GM23338 (cell line): Measurements from ENCODE around the gene ITPR2. TPM values are rescaled to one million over a fixed set of nuclear protein-coding genes. Genes with fewer than 3 reads are reported as not detected.

Experiments
- ATAC-seq: fragments of 200-7000 bp; cut with Tn5 transposase; 3 replicates; pipeline ENCODE4 v1.9.1; 2020
- DNase-seq: peaks from one replicate; pipeline ENCODE4 v3.0.0-alpha.2; 2015; ENCODE audit warnings: low spot score
- H2AFZ ChIP-seq: fragments of 200-600 bp; sonication (generic); 2 replicates; pipeline ENCODE4 v1.8.0; 2016; ENCODE audit warnings: antibody characterized with exemption, mild to moderate bottlenecking, moderate library complexity
- H3F3A ChIP-seq: fragments of 200-600 bp; sonication (generic); replicated peaks from 2 replicates; pipeline ENCODE4 v1.8.0; 2017; ENCODE audit warnings: antibody characterized with exemption, mixed run types, low read depth
- H3K27ac ChIP-seq: fragments of 200-600 bp; sonication (generic); 2 replicates; pipeline ENCODE4 v1.6.1; 2016; ENCODE audit warnings: low read depth
- H3K27me3 ChIP-seq: fragments of 200-600 bp; sonication (generic); 2 replicates; pipeline ENCODE4 v1.8.0; 2016; ENCODE audit warnings: mild to moderate bottlenecking, mixed run types, moderate library complexity; ENCODE audit not compliant: insufficient read depth
- H3K36me3 ChIP-seq: fragments of 200-600 bp; sonication (generic); 2 replicates; pipeline ENCODE4 v1.8.0; 2016; ENCODE audit warnings: mild to moderate bottlenecking; ENCODE audit not compliant: insufficient read depth
- H3K4me1 ChIP-seq: fragments of 200-600 bp; sonication (generic); 2 replicates; pipeline ENCODE4 v1.8.0; 2016; ENCODE audit warnings: mild to moderate bottlenecking, moderate library complexity; ENCODE audit not compliant: insufficient read depth
- H3K4me2 ChIP-seq: fragments of 200-600 bp; sonication (generic); 2 replicates; pipeline ENCODE4 v1.7.1; 2017; ENCODE audit warnings: mixed run types
- H3K4me3 ChIP-seq: fragments of 200-600 bp; sonication (generic); 2 replicates; pipeline ENCODE4 v1.6.1; 2016; ENCODE audit warnings: mixed run types
- H3K79me2 ChIP-seq: fragments of 200-600 bp; sonication (generic); replicated peaks from 2 replicates; pipeline ENCODE4 v1.8.0; 2017; ENCODE audit warnings: mild to moderate bottlenecking; ENCODE audit not compliant: insufficient read depth
- H3K9me2 ChIP-seq: fragments of 200-600 bp; sonication (generic); 2 replicates; pipeline ENCODE4 v1.8.0; 2017; ENCODE audit not compliant: insufficient read depth
- H4K20me1 ChIP-seq: fragments of 200-600 bp; sonication (generic); replicated peaks from 2 replicates; pipeline ENCODE4 v1.8.0; 2017; ENCODE audit warnings: mild to moderate bottlenecking; ENCODE audit not compliant: insufficient read depth
- H3K27ac Mint-ChIP-seq: 2 replicates; pipeline ENCODE4 v1.8.0; 2020; ENCODE audit warnings: inconsistent platforms, mild to moderate bottlenecking, moderate library complexity, mixed read lengths
- H3K27me3 Mint-ChIP-seq: 3 replicates; pipeline ENCODE4 v1.8.0; 2022; ENCODE audit warnings: low read depth, mild to moderate bottlenecking, moderate library complexity, mixed read lengths, inconsistent platforms; ENCODE audit not compliant: insufficient read depth, poor library complexity
- H3K36me3 Mint-ChIP-seq: 3 replicates; pipeline ENCODE4 v1.8.0; 2021; ENCODE audit warnings: low read depth, mild to moderate bottlenecking, inconsistent platforms, moderate library complexity, mixed read lengths
- H3K4me1 Mint-ChIP-seq: 3 replicates; pipeline ENCODE4 v1.8.0; 2020; ENCODE audit warnings: mild to moderate bottlenecking, inconsistent platforms, mixed read lengths
- H3K4me3 Mint-ChIP-seq: 3 replicates; pipeline ENCODE4 v1.8.0; 2021; ENCODE audit warnings: moderate library complexity, mild to moderate bottlenecking, inconsistent platforms, mixed read lengths
- H3K9me3 Mint-ChIP-seq: 3 replicates; pipeline ENCODE4 v1.8.0; 2020; ENCODE audit warnings: moderate library complexity, mild to moderate bottlenecking, inconsistent platforms, mixed read lengths
- CREB1 ChIP-seq: fragments of 250-450 bp; sonication (Bioruptor Pico); IDR thresholded peaks from 2 replicates; pipeline ENCODE4 v1.5.0; 2020; ENCODE audit warnings: low read depth, mild to moderate bottlenecking, moderate library complexity
- EZH2 ChIP-seq: fragments of 200-600 bp; sonication (generic); IDR thresholded peaks from one replicate; pipeline ENCODE4 v1.8.0; 2017; ENCODE audit warnings: antibody characterized with exemption, mild to moderate bottlenecking, low read depth; ENCODE audit not compliant: unreplicated experiment
- EZH2phosphoT487 ChIP-seq: fragments of 200-600 bp; sonication (generic); IDR thresholded peaks from one replicate; pipeline ENCODE4 v1.8.1; 2018; ENCODE audit warnings: antibody characterized with exemption; ENCODE audit not compliant: unreplicated experiment
- JUNB ChIP-seq: IDR thresholded peaks from one replicate; pipeline ENCODE4 v1.6.1; 2016; ENCODE audit warnings: antibody characterized with exemption; ENCODE audit not compliant: unreplicated experiment
- NANOG ChIP-seq: IDR thresholded peaks from 2 replicates; pipeline ENCODE4 v1.6.1; 2016; ENCODE audit warnings: antibody characterized with exemption, borderline replicate concordance
- POLR2AphosphoS5 ChIP-seq: IDR thresholded peaks from 2 replicates; pipeline ENCODE4 v1.6.1; 2016; ENCODE audit warnings: antibody characterized with exemption, low read depth
- REST ChIP-seq: IDR thresholded peaks from one replicate; pipeline ENCODE4 v1.6.1; 2018; ENCODE audit warnings: antibody characterized with exemption; ENCODE audit not compliant: unreplicated experiment
- STAT1 ChIP-seq: IDR thresholded peaks from one replicate; pipeline ENCODE4 v1.6.1; 2016; ENCODE audit warnings: antibody characterized with exemption; ENCODE audit not compliant: unreplicated experiment
- ZNF114 ChIP-seq: fragments of 250-450 bp; sonication (Bioruptor Pico); IDR thresholded peaks from 2 replicates; pipeline ENCODE4 v1.5.0; 2020; ENCODE audit warnings: mild to moderate bottlenecking, moderate library complexity
- ZNF331 ChIP-seq: fragments of 250-450 bp; sonication (Bioruptor Pico); IDR thresholded peaks from 2 replicates; pipeline ENCODE4 v1.5.0; 2020; ENCODE audit warnings: low read depth, mild to moderate bottlenecking, moderate library complexity
- ZNF462 ChIP-seq: fragments of 250-450 bp; sonication (Bioruptor Pico); IDR thresholded peaks from 2 replicates; pipeline ENCODE4 v1.5.0; 2020; ENCODE audit warnings: mild to moderate bottlenecking, moderate library complexity
- polyA plus RNA-seq: library from polyadenylated mRNA; unstranded; fragments of >200 nt; fragmentation: Nextera tagmentation; extraction: Ambion mirVana; gene quantifications from 2 replicates; pipeline ENCODE4 v1.2.1, GENCODE V29; 2016
- total RNA-seq: library from RNA; depleted of rRNA; stranded (reverse); fragments of >200 nt; shearing (Covaris generic); gene quantifications from 2 replicates; pipeline ENCODE4 v1.2.3, GENCODE V29; 2014
- TF ChIP-seq, protein P1 (sequence below): IDR thresholded peaks from 2 replicates; pipeline ENCODE4 v1.6.1; 2016; ENCODE audit warnings: antibody characterized with exemption
- TF ChIP-seq, protein P2 (sequence below), 2 experiments: fragments of 200-600 bp in 1 of 2; sonication (generic) in 1 of 2; conservative IDR thresholded peaks; 2 replicates each; pipeline versions ENCODE4 v1.5.1 to v1.6.1; 2016 to 2017; ENCODE audit warnings: antibody characterized with exemption in 2 of 2, low read depth in 2 of 2, mild to moderate bottlenecking in 2 of 2, moderate library complexity in 1 of 2

Gene ITPR2
- total and polyA plus RNA-seq, 2 experiments from 2014 or later: 44.5 to 65.2 TPM

GRCh38 chr12:26335651-26336050 lies 497.3 kb downstream of the ITPR2 start:
- Histone ChIP-seq H3K36me3 (no peaks in the 10 kb centered on the region), H3F3A (no peaks in the 10 kb centered on the region), H3K4me2 (no peak overlapping the region), H3K4me1 (no peaks in the 10 kb centered on the region), H3K27ac (no peak overlapping the region), H3K9me2 (no peaks in the 10 kb centered on the region), H4K20me1 (no peaks in the 10 kb centered on the region), H3K79me2 (no peaks in the 10 kb centered on the region), H3K27me3 (no peaks in the 10 kb centered on the region), H3K4me3 (no peak overlapping the region), H2AFZ (no peak overlapping the region)
- Mint-ChIP-seq H3K27me3 (peaks cover 1% of the 10 kb centered on the region), H3K27ac (no peak overlapping the region), H3K9me3 (peaks cover 12% of the 10 kb centered on the region), H3K4me3 (no peak overlapping the region), H3K36me3 (peaks cover 18% of the 10 kb centered on the region), H3K4me1 (no peaks in the 10 kb centered on the region; the same call in 2 of the 3 replicates)
- no peak for TF ChIP-seq REST
- no peak for TF ChIP-seq ZNF462 (CRISPR knock-in tag)
- TF ChIP-seq EZH2: no peak
- TF ChIP-seq, protein P1, sequence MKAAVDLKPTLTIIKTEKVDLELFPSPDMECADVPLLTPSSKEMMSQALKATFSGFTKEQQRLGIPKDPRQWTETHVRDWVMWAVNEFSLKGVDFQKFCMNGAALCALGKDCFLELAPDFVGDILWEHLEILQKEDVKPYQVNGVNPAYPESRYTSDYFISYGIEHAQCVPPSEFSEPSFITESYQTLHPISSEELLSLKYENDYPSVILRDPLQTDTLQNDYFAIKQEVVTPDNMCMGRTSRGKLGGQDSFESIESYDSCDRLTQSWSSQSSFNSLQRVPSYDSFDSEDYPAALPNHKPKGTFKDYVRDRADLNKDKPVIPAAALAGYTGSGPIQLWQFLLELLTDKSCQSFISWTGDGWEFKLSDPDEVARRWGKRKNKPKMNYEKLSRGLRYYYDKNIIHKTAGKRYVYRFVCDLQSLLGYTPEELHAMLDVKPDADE: no peak
- no peak for TF ChIP-seq ZNF114 (CRISPR knock-in tag)
- TF ChIP-seq CREB1 (CRISPR knock-in tag): no peak
- no peak for TF ChIP-seq EZH2phosphoT487
- TF ChIP-seq STAT1: no peak
- no peak for TF ChIP-seq NANOG
- no peak for TF ChIP-seq POLR2AphosphoS5
- TF ChIP-seq ZNF331 (CRISPR knock-in tag): no peak
- TF ChIP-seq JUNB: no peak
- TF ChIP-seq, protein P2, sequence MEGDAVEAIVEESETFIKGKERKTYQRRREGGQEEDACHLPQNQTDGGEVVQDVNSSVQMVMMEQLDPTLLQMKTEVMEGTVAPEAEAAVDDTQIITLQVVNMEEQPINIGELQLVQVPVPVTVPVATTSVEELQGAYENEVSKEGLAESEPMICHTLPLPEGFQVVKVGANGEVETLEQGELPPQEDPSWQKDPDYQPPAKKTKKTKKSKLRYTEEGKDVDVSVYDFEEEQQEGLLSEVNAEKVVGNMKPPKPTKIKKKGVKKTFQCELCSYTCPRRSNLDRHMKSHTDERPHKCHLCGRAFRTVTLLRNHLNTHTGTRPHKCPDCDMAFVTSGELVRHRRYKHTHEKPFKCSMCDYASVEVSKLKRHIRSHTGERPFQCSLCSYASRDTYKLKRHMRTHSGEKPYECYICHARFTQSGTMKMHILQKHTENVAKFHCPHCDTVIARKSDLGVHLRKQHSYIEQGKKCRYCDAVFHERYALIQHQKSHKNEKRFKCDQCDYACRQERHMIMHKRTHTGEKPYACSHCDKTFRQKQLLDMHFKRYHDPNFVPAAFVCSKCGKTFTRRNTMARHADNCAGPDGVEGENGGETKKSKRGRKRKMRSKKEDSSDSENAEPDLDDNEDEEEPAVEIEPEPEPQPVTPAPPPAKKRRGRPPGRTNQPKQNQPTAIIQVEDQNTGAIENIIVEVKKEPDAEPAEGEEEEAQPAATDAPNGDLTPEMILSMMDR (conservative IDR thresholded peaks at IDR 0.05; ENCODE audit: low read depth in 2 of 2): no peak
- DNase-seq (no peak), ATAC-seq (no peak)
